Measurements from ENCODE around the gene LTK. TPM values are rescaled to one million over a fixed set of nuclear protein-coding genes. Genes with fewer than 3 reads are reported as not detected.
"Not testable (repeated sequence)": the region's sequence is repeated elsewhere in the genome, so short reads cannot be mapped to it uniquely, and the experiment has no call there.

LTK gene
- total RNA-seq, 2 experiments from 2014 or later = 9.7 to 9.9 TPM

DNA sequence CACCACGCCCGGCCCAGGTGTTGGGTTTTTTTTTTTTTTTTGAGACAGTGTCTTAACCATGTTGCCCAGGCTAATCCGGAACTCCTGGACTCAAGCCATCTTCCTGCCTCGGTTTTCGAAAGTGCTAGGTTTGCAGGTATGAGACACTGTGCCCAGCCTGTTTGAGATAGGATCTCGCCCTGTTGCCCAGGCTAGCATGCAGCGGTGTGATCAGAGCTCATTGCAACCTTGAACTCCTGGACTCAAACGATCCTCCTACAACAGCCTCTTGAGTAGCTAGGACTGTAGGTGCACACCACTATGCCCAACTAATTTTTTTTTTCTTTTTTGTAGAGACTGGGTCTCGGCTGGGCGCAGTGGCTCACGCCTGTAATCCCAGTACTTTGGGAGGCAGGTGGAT lies 40.2 kb downstream of the LTK start:
- Mint-ChIP-seq H3K4me3 (no peak overlapping the region), H3K36me3 (ENCODE audit: low read depth) (peaks cover 79% of the 10 kb centered on the region), H3K27ac (no peak overlapping the region), H3K4me1 (ENCODE audit: low read depth) (no peaks in the 10 kb centered on the region), H3K27me3 (no peaks in the 10 kb centered on the region), H3K9me3 (no peaks in the 10 kb centered on the region)
- CTCF ChIA-PET = no interaction called here
- ATAC-seq (ENCODE audit: poor library complexity) = no peak
- Histone ChIP-seq H3K4me1 (ENCODE audit: insufficient read depth, low read length) (no peaks in the 10 kb centered on the region), H3K27me3 (ENCODE audit: control insufficient read depth in 1 of 2, insufficient read depth in 2 of 2, low read length in 2 of 2) (no peaks in the 10 kb centered on the region), H3K9me3 (ENCODE audit: control insufficient read depth in 1 of 2, insufficient read depth in 1 of 2, low read length in 2 of 2) (no peaks in the 10 kb centered on the region), H3K4me3 (ENCODE audit: low read length) (no peak overlapping the region), H3K36me3 (ENCODE audit: insufficient read depth, low read length) (peaks cover 77% of the 10 kb centered on the region), H3K27ac (ENCODE audit: low read depth in 1 of 2, low read length in 2 of 2) (no peak overlapping the region)
- intact Hi-C loops (cut with DNase I, micrococcal nuclease) = loop anchor here in 1 of 2 experiments (10.0 kb wide), 1 partner anchor 271 kb away; no protein-coding TSS in a partner anchor
- DNase-seq = no peak
- no peak for TF ChIP-seq CTCF (IDR thresholded peaks at IDR 0.05)
- POLR2A ChIA-PET = no interaction called here

GRCh38 chr15:41469644-41470043 lies 44.0 kb downstream of the LTK start:
- DNase-seq; H3K27ac ChIP-seq (ENCODE audit: low read depth in 1 of 2, low read length in 2 of 2); H3K4me1 Mint-ChIP-seq (ENCODE audit: low read depth); H3K4me3 ChIP-seq (ENCODE audit: low read length); H3K27ac Mint-ChIP-seq; H3K4me3 Mint-ChIP-seq; H3K9me3 Mint-ChIP-seq; H3K27me3 ChIP-seq (ENCODE audit: control insufficient read depth in 1 of 2, insufficient read depth in 2 of 2, low read length in 2 of 2); H3K9me3 ChIP-seq (ENCODE audit: control insufficient read depth in 1 of 2, insufficient read depth in 1 of 2, low read length in 2 of 2); CTCF ChIA-PET; POLR2A ChIA-PET; H3K27me3 Mint-ChIP-seq; H3K4me1 ChIP-seq (ENCODE audit: insufficient read depth, low read length); ATAC-seq (ENCODE audit: poor library complexity): not testable (repeated sequence)
- peaks cover 74% of the 10 kb centered on the region for H3K36me3 Mint-ChIP-seq (ENCODE audit: low read depth)
- H3K36me3 ChIP-seq (ENCODE audit: insufficient read depth, low read length) = peaks cover 65% of the 10 kb centered on the region
- intact Hi-C loops (cut with DNase I, micrococcal nuclease) = loop anchor here (5.0 to 10.0 kb wide), 6 partner anchors 38 to 433 kb away; no protein-coding TSS in a partner anchor

DNA sequence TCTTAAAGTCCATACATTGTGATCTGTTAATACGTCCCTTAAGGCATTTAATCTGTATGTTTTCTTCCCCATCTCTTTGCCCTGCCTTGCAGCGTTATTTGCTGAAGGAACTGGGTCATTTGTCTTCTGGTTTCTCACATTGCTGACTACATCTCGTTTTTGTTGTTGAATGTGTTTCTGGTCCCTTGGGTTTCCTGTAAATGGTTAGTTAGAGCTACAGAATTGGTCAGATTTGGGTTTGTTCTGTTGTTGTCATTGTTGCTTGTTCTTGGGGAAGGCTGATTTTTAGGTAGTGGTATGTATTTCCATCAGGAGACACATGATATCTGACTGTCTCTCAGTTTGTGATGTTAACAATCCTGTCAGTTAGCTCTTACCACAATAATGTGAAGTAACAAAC lies 46.9 kb downstream of the LTK start:
- POLR2A ChIA-PET = no interaction called here
- Histone ChIP-seq H3K9me3 (ENCODE audit: control insufficient read depth in 1 of 2, insufficient read depth in 1 of 2, low read length in 2 of 2) (no peaks in the 10 kb centered on the region), H3K4me3 (ENCODE audit: low read length) (no peak overlapping the region), H3K4me1 (ENCODE audit: insufficient read depth, low read length) (no peaks in the 10 kb centered on the region), H3K27ac (ENCODE audit: low read depth in 1 of 2, low read length in 2 of 2) (no peak overlapping the region), H3K27me3 (ENCODE audit: control insufficient read depth in 1 of 2, insufficient read depth in 2 of 2, low read length in 2 of 2) (no peaks in the 10 kb centered on the region), H3K36me3 (ENCODE audit: insufficient read depth, low read length) (peaks cover 55% of the 10 kb centered on the region)
- H3K36me3 Mint-ChIP-seq (ENCODE audit: low read depth) = peaks cover 82% of the 10 kb centered on the region
- H3K4me1 Mint-ChIP-seq (ENCODE audit: low read depth) = peaks cover 4% of the 10 kb centered on the region
- DNase-seq (peak in 1 of 14 experiments; percentile 8), ATAC-seq (ENCODE audit: poor library complexity) (no peak)
- intact Hi-C loops (cut with DNase I, micrococcal nuclease) = loop anchor here (5.0 to 10.0 kb wide), 5 partner anchors 41 to 436 kb away; no protein-coding TSS in a partner anchor
- CTCF ChIA-PET = interaction anchor here (0.8 to 2.3 kb wide), 7 partner anchors 12 to 344 kb away, joined by 3 to 17 read pairs (median 5); no protein-coding TSS in a partner anchor
- H3K27ac Mint-ChIP-seq = no peak overlapping the region
- H3K4me3 Mint-ChIP-seq = no peak overlapping the region
- no peaks in the 10 kb centered on the region for H3K27me3 Mint-ChIP-seq
- no peaks in the 10 kb centered on the region for H3K9me3 Mint-ChIP-seq
- TF ChIP-seq CTCF (IDR thresholded peaks at IDR 0.05) = no peak

Data from CD4-positive, alpha-beta T cell (primary cell).